Kidney epithelial cell (primary cell): ENCODE measurements around the gene HACL1. TPM values are rescaled to one million over a fixed set of nuclear protein-coding genes. Genes with fewer than 3 reads are reported as not detected.

ENCODE experiments used
- DNase-seq: peaks from one replicate; pipeline ENCODE4 v3.0.0-alpha.2; 2010; ENCODE audit warnings: low read depth
- H3K27me3 ChIP-seq: 2 replicates; pipeline ENCODE4 v1.6.0; 2011; ENCODE audit warnings: low read length; ENCODE audit not compliant: control insufficient read depth, insufficient read depth
- H3K36me3 ChIP-seq: 2 replicates; pipeline ENCODE4 v1.5.1; 2011; ENCODE audit warnings: low read length; ENCODE audit not compliant: control insufficient read depth, insufficient read depth
- H3K4me3 ChIP-seq: 2 replicates; pipeline ENCODE4 v1.5.1; 2011; ENCODE audit warnings: low read depth, mild to moderate bottlenecking, control low read depth, low read length
- total RNA-seq: library from RNA; depleted of rRNA; stranded (reverse); fragments of >200 nt; gene quantifications from 2 replicates; pipeline ENCODE4 v1.2.3, GENCODE V29; 2015
- TF ChIP-seq, protein P1 (sequence below): IDR thresholded peaks from 2 replicates; pipeline ENCODE4 v1.5.1; 2011; ENCODE audit warnings: mild to moderate bottlenecking, moderate library complexity, low read length, control low read depth, inconsistent platforms; ENCODE audit not compliant: insufficient read depth, poor library complexity, severe bottlenecking

HACL1 gene
- total RNA-seq, 1 donor from 2014 or later: 19.8 TPM

DNA sequence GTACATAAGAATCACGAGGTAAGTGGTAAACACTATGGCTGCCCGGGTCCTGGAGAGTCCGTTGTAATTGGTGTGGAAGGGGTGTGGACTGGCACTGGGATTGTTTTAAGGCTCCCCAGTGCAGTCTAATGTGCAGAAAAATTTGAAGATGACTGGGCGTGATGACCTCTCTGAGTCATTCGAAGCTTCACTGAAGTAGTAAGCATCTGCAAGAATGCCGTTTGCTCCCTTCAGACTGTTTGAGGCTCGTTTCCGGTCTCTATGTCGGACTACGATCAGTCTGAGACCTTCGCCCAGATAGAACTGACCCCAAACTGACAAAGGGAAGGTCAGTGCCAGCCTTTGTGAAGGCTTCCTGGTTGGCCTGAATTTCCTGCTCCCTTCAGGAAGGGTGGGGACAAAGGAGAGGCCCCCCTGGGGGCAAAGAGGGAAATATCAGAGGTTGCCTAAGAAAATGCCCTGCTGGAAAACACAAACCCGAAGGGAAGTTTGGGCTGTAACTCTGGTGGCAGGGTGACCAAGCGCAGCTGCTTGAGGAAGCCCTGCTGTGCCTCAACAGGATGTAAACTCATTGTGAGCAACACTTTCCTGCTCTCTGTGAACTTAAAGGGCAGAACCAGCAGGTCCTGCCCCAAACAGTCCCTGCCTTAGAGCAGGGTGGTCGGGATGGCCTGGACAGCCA lies 34.8 kb upstream of the HACL1 start:
- TF ChIP-seq, protein P1, sequence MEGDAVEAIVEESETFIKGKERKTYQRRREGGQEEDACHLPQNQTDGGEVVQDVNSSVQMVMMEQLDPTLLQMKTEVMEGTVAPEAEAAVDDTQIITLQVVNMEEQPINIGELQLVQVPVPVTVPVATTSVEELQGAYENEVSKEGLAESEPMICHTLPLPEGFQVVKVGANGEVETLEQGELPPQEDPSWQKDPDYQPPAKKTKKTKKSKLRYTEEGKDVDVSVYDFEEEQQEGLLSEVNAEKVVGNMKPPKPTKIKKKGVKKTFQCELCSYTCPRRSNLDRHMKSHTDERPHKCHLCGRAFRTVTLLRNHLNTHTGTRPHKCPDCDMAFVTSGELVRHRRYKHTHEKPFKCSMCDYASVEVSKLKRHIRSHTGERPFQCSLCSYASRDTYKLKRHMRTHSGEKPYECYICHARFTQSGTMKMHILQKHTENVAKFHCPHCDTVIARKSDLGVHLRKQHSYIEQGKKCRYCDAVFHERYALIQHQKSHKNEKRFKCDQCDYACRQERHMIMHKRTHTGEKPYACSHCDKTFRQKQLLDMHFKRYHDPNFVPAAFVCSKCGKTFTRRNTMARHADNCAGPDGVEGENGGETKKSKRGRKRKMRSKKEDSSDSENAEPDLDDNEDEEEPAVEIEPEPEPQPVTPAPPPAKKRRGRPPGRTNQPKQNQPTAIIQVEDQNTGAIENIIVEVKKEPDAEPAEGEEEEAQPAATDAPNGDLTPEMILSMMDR: no peak
- H3K4me3 ChIP-seq: no peak overlapping the region
- DNase-seq: no peak

DNA sequence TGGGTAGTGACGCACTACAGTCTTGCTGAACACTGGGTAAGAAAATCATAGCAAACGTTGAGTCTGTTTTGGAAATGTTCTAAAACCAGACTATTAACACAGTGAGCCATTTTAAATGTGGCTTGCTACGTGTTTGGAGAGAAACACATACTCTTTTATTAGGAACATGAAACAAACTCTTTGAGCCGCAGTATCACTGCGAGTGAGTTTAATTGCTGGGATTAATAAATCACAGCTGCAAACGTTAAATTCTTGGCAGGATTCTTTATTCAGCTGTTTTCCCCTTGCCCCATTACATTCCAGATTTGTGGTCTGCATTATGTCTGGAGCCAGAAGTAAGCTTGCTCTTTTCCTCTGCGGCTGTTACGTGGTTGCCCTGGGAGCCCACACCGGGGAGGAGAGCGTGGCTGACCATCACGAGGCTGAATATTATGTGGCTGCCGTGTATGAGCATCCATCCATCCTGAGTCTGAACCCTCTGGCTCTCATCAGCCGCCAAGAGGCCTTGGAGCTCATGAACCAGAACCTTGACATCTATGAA lies 33.8 kb upstream of the HACL1 start:
- Histone ChIP-seq H3K36me3 (no peaks in the 10 kb centered on the region), H3K4me3 (no peak overlapping the region), H3K27me3 (no peaks in the 10 kb centered on the region)
- no peak for DNase-seq
- TF ChIP-seq, protein P1: no peak

More for the DNA sequence above, 34.8 kb upstream of the HACL1 start:
- no peaks in the 10 kb centered on the region for H3K36me3 ChIP-seq
- H3K27me3 ChIP-seq: no peaks in the 10 kb centered on the region

DNA sequence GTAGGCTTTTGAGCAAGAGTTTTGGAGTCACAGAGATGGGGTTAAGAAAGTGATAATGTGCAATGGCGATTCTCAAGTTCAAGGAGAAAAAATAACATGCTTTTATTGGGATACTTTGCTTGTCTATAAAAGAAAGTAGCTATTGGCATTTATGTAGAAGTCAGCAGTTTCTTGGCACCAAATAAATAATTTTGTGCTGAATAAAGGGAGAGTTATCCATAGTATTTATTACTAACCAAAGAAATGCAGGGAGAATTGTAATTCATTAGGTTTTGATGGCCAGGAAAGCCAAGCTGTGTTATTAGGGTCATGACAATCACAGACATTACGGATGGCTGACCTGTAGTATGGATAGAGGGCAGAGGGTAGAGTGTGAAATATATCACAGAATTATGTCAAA lies 33.3 kb upstream of the HACL1 start:
- no peaks in the 10 kb centered on the region for H3K36me3 ChIP-seq
- H3K27me3 ChIP-seq: no peaks in the 10 kb centered on the region
- no peak for DNase-seq
- no peak overlapping the region for H3K4me3 ChIP-seq
- TF ChIP-seq, protein P1: no peak

DNA sequence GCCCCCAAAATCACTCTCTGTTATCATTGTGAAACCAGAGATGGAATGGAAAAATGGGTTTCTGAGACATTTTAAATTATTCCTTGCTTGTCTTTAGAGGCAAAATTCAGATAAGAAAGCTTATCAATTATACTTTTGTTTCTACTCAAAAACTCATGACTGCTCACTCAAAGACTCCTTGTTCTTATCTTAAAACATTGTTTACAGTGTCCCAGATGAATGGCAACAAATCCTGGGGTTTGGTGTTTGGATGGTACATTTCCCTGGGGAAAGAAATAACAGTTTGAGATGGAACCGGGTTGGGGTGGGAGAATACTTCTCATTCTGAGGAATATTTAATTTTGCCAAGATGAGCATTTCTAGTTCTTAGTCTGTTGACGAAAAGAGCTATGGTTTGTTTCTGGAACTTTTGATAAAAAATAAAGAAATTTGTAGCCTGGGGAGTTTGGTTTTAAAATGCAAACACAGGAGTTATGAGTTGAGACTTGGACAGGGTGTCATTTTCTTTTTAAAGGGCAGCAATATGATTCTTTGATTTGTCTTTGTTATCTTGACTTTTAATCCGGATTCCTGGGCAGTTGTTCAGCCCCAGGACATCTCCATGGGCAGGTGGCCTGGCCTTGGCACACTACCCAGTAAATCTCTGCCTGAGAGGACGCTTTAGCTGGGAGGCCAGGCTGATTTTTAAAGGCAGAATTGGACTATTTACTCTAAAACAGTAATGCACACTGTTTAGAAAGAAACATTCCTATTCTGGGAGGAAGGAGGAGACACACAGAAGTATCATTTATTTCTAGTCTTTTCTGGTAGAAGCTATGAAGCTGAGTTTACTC lies 32.6 kb upstream of the HACL1 start:
- TF ChIP-seq, protein P1: no peak
- Histone ChIP-seq H3K27me3 (no peaks in the 10 kb centered on the region), H3K4me3 (no peak overlapping the region), H3K36me3 (no peaks in the 10 kb centered on the region)
- no peak for DNase-seq

DNA sequence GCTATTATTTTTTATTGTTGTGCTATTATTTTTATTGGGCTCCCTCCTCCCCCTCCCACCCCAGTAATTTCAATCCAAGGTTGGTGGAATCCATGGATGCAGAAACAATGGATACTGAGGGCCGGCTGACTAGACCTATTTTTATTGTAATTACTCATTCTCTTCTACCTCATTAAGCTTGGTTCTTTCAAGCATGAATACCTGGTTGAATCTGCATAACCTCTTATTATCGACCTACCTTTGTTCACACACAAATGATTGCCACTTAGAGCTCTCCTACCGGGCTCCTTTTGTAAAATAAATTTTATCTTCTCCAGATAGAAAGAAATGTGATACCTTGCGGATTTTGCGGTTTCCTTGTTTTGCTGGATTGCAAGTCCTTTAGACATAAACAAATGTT lies 31.8 kb upstream of the HACL1 start:
- no peak for DNase-seq
- Histone ChIP-seq H3K27me3 (no peaks in the 10 kb centered on the region), H3K36me3 (no peaks in the 10 kb centered on the region), H3K4me3 (no peak overlapping the region)
- TF ChIP-seq, protein P1: no peak
